AG20443 (cell line): ENCODE data around the gene GMDS.

Experiments
- DNase-seq: peaks from one replicate; pipeline ENCODE4 v3.0.0; 2012; ENCODE audit warnings: low spot score, mixed read lengths

The GMDS gene

GRCh38 chr6:2035826-2036709 is 209.3 kb downstream of the GMDS start:
- DNase-seq, result no peak

DNA sequence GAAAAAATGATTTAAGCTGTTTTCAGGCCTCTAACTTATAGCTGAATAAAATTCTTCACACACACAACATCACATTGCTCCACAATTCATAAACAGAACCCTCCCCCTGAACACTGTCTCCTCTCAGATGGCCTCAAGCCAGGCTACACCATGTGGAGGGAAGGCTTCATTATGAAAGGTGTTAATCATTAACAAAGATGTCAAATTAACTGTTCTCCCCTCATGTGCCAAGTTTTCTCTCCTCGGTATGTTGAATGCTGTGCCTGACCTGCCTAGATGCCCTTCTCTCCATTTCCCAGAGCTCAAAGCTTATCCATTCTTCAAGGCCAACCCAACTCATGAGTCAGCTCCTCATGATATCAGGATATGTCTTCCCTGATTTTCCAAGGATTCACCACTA is 210.4 kb downstream of the GMDS start:
- DNase-seq, result no peak

- no peak for DNase-seq
Measured at GRCh38 chr6:2034256-2034655, 211.1 kb downstream of the GMDS start.

GRCh38 chr6:2033544-2033943 is 211.9 kb downstream of the GMDS start:
- DNase-seq, result no peak

GRCh38 chr6:2030682-2031244 is 214.6 kb downstream of the GMDS start:
- DNase-seq, result no peak

DNA sequence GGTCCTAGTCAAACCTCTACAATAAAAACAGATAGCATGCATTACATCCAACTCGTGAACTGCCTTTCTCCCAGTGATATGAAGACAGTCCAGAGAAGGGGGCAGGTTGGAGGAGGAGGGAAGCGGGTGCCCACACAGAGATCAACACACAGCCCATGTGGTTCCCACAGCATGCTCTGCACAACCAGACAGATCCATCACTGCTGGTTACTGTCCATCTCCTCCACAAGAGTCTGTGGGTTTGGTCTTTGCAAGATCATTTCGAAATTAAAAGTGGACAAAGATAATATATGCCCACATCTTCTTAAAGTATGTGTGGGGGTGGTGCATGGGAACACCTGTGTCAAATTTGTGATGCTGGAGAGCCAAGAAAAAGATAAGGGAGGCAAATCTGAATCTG is 215.5 kb downstream of the GMDS start:
- DNase-seq, result no peak

- DNase-seq, result no peak
Measured at GRCh38 chr6:2029130-2029794, 216.1 kb downstream of the GMDS start.

DNA sequence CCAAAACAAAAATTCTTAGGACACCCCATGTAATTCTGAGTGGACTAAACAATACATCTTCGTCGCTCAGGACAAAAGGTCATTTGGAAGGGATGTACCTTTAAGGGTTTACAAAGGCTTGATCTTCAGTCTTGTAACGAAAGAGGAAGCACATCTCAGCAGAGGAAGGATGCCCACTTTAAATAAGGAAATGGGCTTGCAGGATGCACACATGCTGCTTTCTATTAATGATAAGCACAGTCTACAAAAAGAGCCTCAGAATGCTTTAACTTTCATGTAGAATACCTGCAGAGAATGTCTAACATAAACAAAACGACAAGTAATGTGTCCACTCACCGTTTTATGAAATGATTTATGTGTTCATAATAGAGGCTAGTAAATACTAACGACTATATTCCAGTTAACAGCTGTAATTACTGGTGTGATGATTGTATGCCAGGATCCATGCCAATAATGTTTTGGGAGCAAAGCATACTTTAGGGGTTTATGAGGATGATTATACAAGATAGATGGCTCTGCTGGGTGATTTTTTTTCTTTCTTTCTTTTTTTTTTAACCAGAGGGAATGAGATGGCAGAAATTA is 216.9 kb downstream of the GMDS start:
- no peak for DNase-seq

GRCh38 chr6:2026133-2026532 is 219.3 kb downstream of the GMDS start:
- no peak for DNase-seq

- DNase-seq, result peak; percentile 79
Measured at GRCh38 chr6:2021713-2022125, 223.7 kb downstream of the GMDS start.

DNA sequence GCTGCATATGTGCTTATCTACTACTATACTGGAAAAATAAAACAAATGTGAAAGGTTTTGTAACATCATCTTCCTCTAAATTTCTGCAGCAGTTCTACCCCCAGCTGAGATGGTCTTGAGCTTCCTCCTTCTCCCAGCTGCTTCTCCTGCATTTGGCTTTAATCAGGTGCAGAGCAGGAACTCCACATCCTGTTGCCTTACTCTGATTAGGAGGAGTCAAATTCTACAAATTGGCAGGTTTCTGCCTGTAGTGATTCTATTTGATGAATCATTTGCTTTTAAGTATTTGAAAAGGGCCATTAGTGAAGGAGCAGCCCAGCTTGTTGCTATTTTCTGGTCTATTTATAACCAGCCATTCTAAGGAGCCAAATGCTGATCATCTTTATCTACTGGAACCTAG is 224.5 kb downstream of the GMDS start:
- peak; percentile 29 for DNase-seq

- DNase-seq, result no peak
Measured at GRCh38 chr6:2019051-2019450, 226.4 kb downstream of the GMDS start.

DNA sequence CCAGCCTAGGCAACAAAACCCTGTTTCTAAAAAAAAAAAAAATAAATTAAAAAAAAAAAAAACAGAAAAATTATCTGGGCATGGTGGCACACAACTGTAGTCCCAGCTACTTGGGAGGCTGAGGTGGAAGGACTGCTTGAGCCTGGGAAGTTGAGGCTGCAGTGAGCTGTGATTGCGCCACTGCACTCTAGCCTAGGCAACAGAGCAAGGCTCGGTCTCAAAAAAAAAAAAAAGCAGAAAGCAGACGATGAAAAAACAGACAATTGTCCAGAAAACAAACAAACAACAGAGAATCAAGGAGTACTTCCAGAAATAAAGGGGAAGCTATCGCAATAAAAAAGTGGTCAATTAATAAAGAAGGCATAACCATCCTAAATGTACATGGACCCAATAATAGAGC is 229.4 kb downstream of the GMDS start:
- no peak for DNase-seq

DNA sequence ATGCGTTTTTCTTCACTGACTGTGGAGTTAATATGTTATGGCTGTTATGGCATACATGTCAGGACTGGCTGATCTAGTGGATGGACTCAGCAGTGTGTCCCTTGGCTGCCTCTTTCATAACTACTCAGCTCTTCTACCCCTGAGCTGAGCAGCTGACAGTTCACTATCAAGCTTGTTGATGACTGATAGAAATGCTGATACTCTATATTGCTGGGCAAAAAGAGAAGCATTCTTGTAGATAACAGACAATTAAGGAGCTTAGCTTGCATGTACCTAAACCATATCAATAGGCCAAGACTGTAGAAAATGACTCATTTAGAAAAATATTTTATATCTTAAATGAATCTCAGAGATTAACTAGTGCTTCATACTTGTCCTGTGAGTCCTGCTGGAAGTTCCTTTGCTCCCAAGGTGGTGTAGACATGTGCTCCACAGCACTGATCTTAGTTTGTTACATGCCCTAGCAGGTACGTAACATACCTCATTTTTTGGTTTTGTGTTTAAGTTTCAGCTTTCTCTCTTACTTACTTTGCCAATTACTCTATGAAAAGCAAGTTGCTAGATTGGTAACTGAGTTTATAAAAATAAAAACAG is 236.9 kb downstream of the GMDS start:
- DNase-seq, result no peak

GRCh38 chr6:2007165-2007564 is 238.2 kb downstream of the GMDS start:
- DNase-seq, result no peak

DNA sequence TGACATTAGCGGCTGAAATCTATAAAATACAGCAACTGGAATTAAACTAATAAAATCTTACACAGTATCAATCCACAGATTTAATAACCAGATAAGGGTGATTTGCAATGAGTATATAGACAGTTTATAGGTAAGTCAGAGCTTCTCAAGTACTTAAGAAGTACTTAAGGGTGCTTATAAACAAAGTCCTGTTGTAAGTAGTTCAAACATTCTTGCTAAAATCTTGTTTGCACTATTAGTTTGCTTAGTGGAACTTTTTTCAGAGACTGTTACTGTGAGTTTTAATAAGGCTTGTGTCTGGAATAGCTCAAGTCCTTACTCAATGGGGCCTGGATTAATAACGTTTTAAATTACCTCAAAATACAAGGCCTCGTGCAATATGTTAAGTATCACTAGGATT is 240.5 kb downstream of the GMDS start:
- no peak for DNase-seq

DNA sequence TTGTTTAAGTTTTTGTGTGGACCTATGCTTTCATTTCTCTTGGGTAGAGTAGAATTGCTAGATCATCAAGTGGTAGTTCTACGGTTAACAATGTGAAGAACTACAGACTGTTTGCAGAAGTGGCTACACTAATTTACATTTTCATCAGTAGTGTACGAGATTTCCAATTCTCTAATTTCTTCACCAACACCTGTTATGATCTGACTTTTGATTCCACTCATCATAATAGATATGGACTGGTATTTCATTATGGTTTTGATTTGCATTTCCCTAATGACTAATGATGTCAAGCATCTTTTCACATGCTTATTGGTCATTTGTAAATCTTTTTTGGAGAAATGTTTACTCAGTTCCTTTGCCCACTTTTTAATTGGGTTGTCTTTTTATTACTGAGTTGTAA is 244.4 kb downstream of the GMDS start:
- no peak for DNase-seq

GRCh38 chr6:1997702-1998101 is 247.7 kb downstream of the GMDS start:
- DNase-seq, result no peak

DNA sequence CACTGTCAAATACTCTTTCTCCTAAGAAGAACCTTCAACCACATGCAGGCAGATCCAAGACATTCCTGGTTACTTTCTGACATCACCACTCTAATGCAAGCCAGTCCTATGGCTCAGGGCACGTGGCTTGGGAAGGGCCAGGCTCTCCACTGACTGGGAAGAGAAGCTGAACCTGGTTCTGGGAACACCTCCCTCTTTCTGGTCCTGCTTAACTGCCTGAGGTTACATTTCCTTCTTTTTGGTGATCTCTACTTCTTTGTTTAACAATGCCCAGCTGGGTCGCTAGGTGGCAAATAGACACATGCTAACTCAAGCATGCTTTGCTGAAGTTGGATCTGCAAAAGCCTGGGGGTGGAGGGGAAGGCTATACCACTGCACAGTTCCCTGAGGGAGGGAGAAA is 249.8 kb downstream of the GMDS start:
- peak; percentile 16 for DNase-seq

- DNase-seq, result no peak
Measured at GRCh38 chr6:1993042-1993441, 252.4 kb downstream of the GMDS start.

GRCh38 chr6:1991332-1991878 is 254.0 kb downstream of the GMDS start:
- DNase-seq, result no peak

- DNase-seq, result no peak
Measured at GRCh38 chr6:1988843-1989242, 256.6 kb downstream of the GMDS start.
